HCT116 (cell line): ENCODE results near the gene FA2H. TPM values are rescaled to one million over a fixed set of nuclear protein-coding genes. Genes with fewer than 3 reads are reported as not detected.

Source experiments
- ATAC-seq: fragments of 200-7000 bp; cut with Tn5 transposase; 2 replicates; pipeline ENCODE4 v1.9.1; 2020; ENCODE audit warnings: mild to moderate bottlenecking, moderate library complexity
- BruUV-seq: library from RNA; stranded (reverse); fragments of 400-500 nt; replicated peaks from 2 replicates; lab custom pipeline; 2021; lab: Mats Ljungman, UMichigan
- CTCF ChIA-PET: fragments of 300-600 bp; sonication (Branson Sonifier 250); formaldehyde crosslinking; loops from one replicate; lab custom pipeline; 2021; ENCODE audit warnings: antibody characterized with exemption; lab: Charles Lee
- POLR2A ChIA-PET: fragments of 300-600, 350-600 bp; sonication (Branson Sonifier 250); formaldehyde crosslinking; loops from one replicate; lab custom pipeline; 2021; ENCODE audit warnings: antibody characterized with exemption; lab: Charles Lee
- RAD21 ChIA-PET, 2 experiments: fragments of 300-600 bp; sonication (Branson Sonifier 250); formaldehyde crosslinking; loops; one replicate each; lab custom pipeline; 2023; ENCODE audit warnings: low total read pairs in 2 of 2; ENCODE audit not compliant: uncharacterized antibody in 2 of 2, unreplicated experiment in 2 of 2, low non-redundant PET in 1 of 2; lab: Charles Lee
- DNase-seq: peaks from one replicate; pipeline ENCODE4 v3.0.0-alpha.2; 2010; ENCODE audit warnings: low read depth, low spot score
- H2AFZ ChIP-seq: fragments of 200-600 bp; shearing (Covaris generic), sonication (generic); 2 replicates; pipeline ENCODE4 v1.6.1; 2017; ENCODE audit warnings: low read depth, mixed run types, mixed read lengths, antibody characterized with exemption, low read length; ENCODE audit not compliant: poor library complexity, severe bottlenecking
- H3K27ac ChIP-seq: 2 replicates; pipeline ENCODE4 v1.5.1; 2012; ENCODE audit warnings: low read depth, low read length
- H3K27me3 ChIP-seq: fragments of 200-600 bp; sonication (generic); 2 replicates; pipeline ENCODE4 v1.6.1; 2016; ENCODE audit warnings: mixed run types, low read length, mixed read lengths; ENCODE audit not compliant: insufficient read depth
- H3K36me3 ChIP-seq, 2 experiments: fragments of 200-500 bp in 1 of 2; fragments of 200-600 bp in 1 of 2; sonication (Bioruptor generic) in 1 of 2; sonication (generic) in 1 of 2; 2 replicates each; pipeline versions ENCODE4 v1.5.1 to v1.6.1; 2014 to 2016; ENCODE audit warnings: low read length in 2 of 2, inconsistent platforms in 1 of 2, mixed read lengths in 1 of 2, mixed run types in 1 of 2; ENCODE audit not compliant: insufficient read depth in 2 of 2, control insufficient read depth in 1 of 2
- H3K4me1 ChIP-seq, 2 experiments: fragments of 200-600 bp in 1 of 2; sonication (generic) in 1 of 2; 2 replicates each; pipeline versions ENCODE4 v1.5.1 to v1.6.1; 2012 to 2017; ENCODE audit warnings: low read length in 2 of 2, inconsistent platforms in 1 of 2, mild to moderate bottlenecking in 1 of 2, mixed read lengths in 1 of 2, mixed run types in 1 of 2, moderate library complexity in 1 of 2; ENCODE audit not compliant: insufficient read depth in 2 of 2, control insufficient read depth in 1 of 2
- H3K4me2 ChIP-seq: fragments of 200-600 bp; sonication (generic); 2 replicates; pipeline ENCODE4 v1.6.1; 2017; ENCODE audit warnings: mixed run types, low read length, mixed read lengths
- H3K4me3 ChIP-seq, 2 experiments: fragments of 200-600 bp in 1 of 2; sonication (generic) in 1 of 2; replicated peaks in 1 of 2; 2 replicates each; pipeline ENCODE4 v1.5.1; 2011 to 2016; ENCODE audit warnings: low read length in 2 of 2, control low read depth in 1 of 2, low read depth in 1 of 2, mild to moderate bottlenecking in 1 of 2, mixed read lengths in 1 of 2, mixed run types in 1 of 2
- H3K79me2 ChIP-seq: fragments of 200-600 bp; sonication (generic); 2 replicates; pipeline ENCODE4 v1.6.1; 2017; ENCODE audit warnings: mild to moderate bottlenecking, mixed run types, low read length, moderate library complexity, mixed read lengths; ENCODE audit not compliant: insufficient read depth
- H3K9ac ChIP-seq: fragments of 200-600 bp; sonication (generic); 2 replicates; pipeline ENCODE4 v1.6.1; 2016; ENCODE audit warnings: low read length, mixed read lengths
- H3K9me2 ChIP-seq: fragments of 200-600 bp; sonication (generic), shearing (Covaris generic); 2 replicates; pipeline ENCODE4 v1.6.1; 2017; ENCODE audit warnings: mixed run types, mild to moderate bottlenecking, moderate library complexity; ENCODE audit not compliant: insufficient read depth
- H3K9me3 ChIP-seq, 2 experiments: fragments of 200-500 bp in 1 of 2; fragments of 200-600 bp in 1 of 2; sonication (Bioruptor generic) in 1 of 2; sonication (generic) in 1 of 2; 2 replicates each; pipeline ENCODE4 v1.6.1; 2014 to 2017; ENCODE audit warnings: low read length in 2 of 2, mixed read lengths in 2 of 2, inconsistent platforms in 1 of 2, low read depth in 1 of 2, mild to moderate bottlenecking in 1 of 2, mixed run types in 1 of 2, moderate library complexity in 1 of 2; ENCODE audit not compliant: control insufficient read depth in 1 of 2, insufficient read depth in 1 of 2
- H4K20me1 ChIP-seq: fragments of 200-600 bp; sonication (generic), shearing (Covaris generic); 2 replicates; pipeline ENCODE4 v1.6.1; 2017; ENCODE audit warnings: mixed run types, mild to moderate bottlenecking, moderate library complexity; ENCODE audit not compliant: insufficient read depth
- ATF3 ChIP-seq: IDR thresholded peaks from 2 replicates; pipeline ENCODE4 v1.6.1; 2012
- CEBPB ChIP-seq: IDR thresholded peaks from 2 replicates; pipeline ENCODE4 v1.6.1; 2012; ENCODE audit warnings: low read depth
- CTCF ChIP-seq, 3 experiments: fragments of 200-600 bp in 1 of 3; sonication (generic) in 1 of 3; IDR thresholded peaks in 2 of 3; conservative IDR thresholded peaks in 1 of 3; 2 replicates each; pipeline ENCODE4 v1.5.1; 2012 to 2017; ENCODE audit warnings: low read depth in 2 of 3, low read length in 2 of 3, antibody characterized with exemption in 1 of 3, borderline replicate concordance in 1 of 3, control low read depth in 1 of 3, mild to moderate bottlenecking in 1 of 3, mixed read lengths in 1 of 3, mixed run types in 1 of 3, moderate library complexity in 1 of 3; ENCODE audit not compliant: insufficient read depth in 1 of 3
- ELF1 ChIP-seq: IDR thresholded peaks from 2 replicates; pipeline ENCODE4 v1.6.1; 2012; ENCODE audit warnings: low read depth, borderline replicate concordance
- EZH2 ChIP-seq: fragments of 200-600 bp; sonication (generic); IDR thresholded peaks from 2 replicates; pipeline ENCODE4 v1.6.1; 2017; ENCODE audit warnings: antibody characterized with exemption, mixed run types
- JUND ChIP-seq: IDR thresholded peaks from 2 replicates; pipeline ENCODE4 v1.6.1; 2012
- POLR2A ChIP-seq: IDR thresholded peaks from 2 replicates; pipeline ENCODE4 v1.7.0; 2011; ENCODE audit warnings: borderline replicate concordance; ENCODE audit not compliant: insufficient read depth, insufficient read length; ENCODE audit errors: extremely low read depth
- POLR2AphosphoS5 ChIP-seq: IDR thresholded peaks from 2 replicates; pipeline ENCODE4 v1.6.1; 2011; ENCODE audit warnings: mild to moderate bottlenecking, low read depth, low read length, moderate library complexity
- RAD21 ChIP-seq: IDR thresholded peaks from 2 replicates; pipeline ENCODE4 v1.6.1; 2012; ENCODE audit warnings: low read depth, mild to moderate bottlenecking
- REST ChIP-seq: IDR thresholded peaks from 2 replicates; pipeline ENCODE4 v1.6.1; 2012; ENCODE audit warnings: low read depth
- SRF ChIP-seq: IDR thresholded peaks from 2 replicates; pipeline ENCODE4 v1.6.1; 2012; ENCODE audit warnings: low read depth
- TCF7L2 ChIP-seq: IDR thresholded peaks from 2 replicates; pipeline ENCODE4 v1.7.0; 2011; ENCODE audit warnings: borderline replicate concordance, inconsistent platforms; ENCODE audit not compliant: insufficient read depth, insufficient read length; ENCODE audit errors: extremely low read depth
- YY1 ChIP-seq: IDR thresholded peaks from 2 replicates; pipeline ENCODE4 v1.6.1; 2011; ENCODE audit warnings: low read length, low read depth, moderate library complexity, mild to moderate bottlenecking; ENCODE audit not compliant: insufficient replicate concordance; ENCODE audit errors: extremely low read depth
- ZNF274 ChIP-seq: fragments of 200-500 bp; sonication (Bioruptor generic); IDR thresholded peaks from 2 replicates; pipeline ENCODE4 v1.6.1; 2014; ENCODE audit warnings: mild to moderate bottlenecking, low read depth, low read length, inconsistent platforms
- intact Hi-C: fragments of 100-400 bp; cut with micrococcal nuclease; formaldehyde crosslinking; loops from 2 replicates; pipeline ENCODE4 v1.10.0; 2022
- total RNA-seq: library from RNA; stranded (reverse); gene quantifications from one replicate; pipeline ENCODE4 v1.2.1, GENCODE V29; 2021; ENCODE audit not compliant: unreplicated experiment

Gene FA2H
- total RNA-seq, 1 experiment from 2014 or later, result 11.1 TPM

- intact Hi-C loops, result no loop called here
- H3K4me2 ChIP-seq, result no peak overlapping the region
- no peak overlapping the region for H3K4me3 ChIP-seq
- TF ChIP-seq RAD21, result no peak
- DNase-seq (no peak), ATAC-seq (no peak)
- H3K27ac ChIP-seq, result no peak overlapping the region
- ChIA-PET POLR2A (no interaction called here), CTCF (no interaction called here), RAD21 (no interaction called here)
- H3K27me3 ChIP-seq, result no peaks in the 10 kb centered on the region
- no peaks in the 10 kb centered on the region for H3K9me3 ChIP-seq
- H3K4me1 ChIP-seq, result peaks cover 14 to 20% of the 10 kb centered on the region in 2 experiments
- H2AFZ ChIP-seq, result no peak overlapping the region
- H3K79me2 ChIP-seq, result no peaks in the 10 kb centered on the region
- no peaks in the 10 kb centered on the region for H3K36me3 ChIP-seq
- H4K20me1 ChIP-seq, result no peaks in the 10 kb centered on the region
- H3K9me2 ChIP-seq, result no peaks in the 10 kb centered on the region
- no peak overlapping the region for H3K9ac ChIP-seq
- no TSS peak for BruUV-seq
Measured at GRCh38 chr16:74732707-74733350, 41.8 kb downstream of the FA2H start.

GRCh38 chr16:74731853-74732477, 42.7 kb downstream of the FA2H start:
- Histone ChIP-seq H3K9me2 (no peaks in the 10 kb centered on the region), H2AFZ (no peak overlapping the region), H3K4me3 (no peak overlapping the region), H3K27ac (no peak overlapping the region), H3K79me2 (no peaks in the 10 kb centered on the region), H3K36me3 (no peaks in the 10 kb centered on the region), H3K4me2 (no peak overlapping the region), H3K9ac (no peak overlapping the region), H3K27me3 (no peaks in the 10 kb centered on the region), H3K9me3 (peaks cover 4 to 5% of the 10 kb centered on the region in 2 experiments; a peak in 2 of 4 replicates), H4K20me1 (no peaks in the 10 kb centered on the region), H3K4me1 (peaks cover 5 to 11% of the 10 kb centered on the region in 2 experiments; a peak in 3 of 4 replicates)
- ChIA-PET RAD21 (no interaction called here), POLR2A (no interaction called here), CTCF (no interaction called here)
- intact Hi-C loops, result no loop called here
- DNase-seq (no peak), ATAC-seq (no peak)
- BruUV-seq, result no TSS peak
- no peak for TF ChIP-seq ELF1
- TF ChIP-seq TCF7L2, result no peak
- no peak for TF ChIP-seq ZNF274
- no peak for TF ChIP-seq POLR2AphosphoS5
- TF ChIP-seq ATF3, result no peak
- TF ChIP-seq POLR2A, result no peak
- TF ChIP-seq YY1, result no peak
- no peak for TF ChIP-seq CEBPB
- TF ChIP-seq SRF, result no peak
- TF ChIP-seq REST, result no peak
- TF ChIP-seq EZH2, result no peak
- no peak for TF ChIP-seq CTCF (IDR thresholded peaks at IDR 0.05 in 2 of 3, conservative IDR thresholded peaks at IDR 0.05 in 1 of 3; ENCODE audit: borderline replicate concordance in 1 of 3, insufficient read depth in 1 of 3, low read depth in 2 of 3, low read length in 2 of 3)
- TF ChIP-seq RAD21, result no peak
- TF ChIP-seq JUND, result no peak
